Measurements from ENCODE around the gene USP15.

- TF ChIP-seq EP300 (IDR thresholded peaks at IDR 0.05) (no peak), CTCF (IDR thresholded peaks at IDR 0.05) (no peak), POLR2A (IDR thresholded peaks at IDR 0.05) (no peak)
These were observed 804 bp downstream of the USP15 start for GRCh38 chr12:62260733-62261683.

Measured in tibial nerve (tissue), 4 donors.